Measurements from ENCODE around the gene USP10. TPM values are rescaled to one million over a fixed set of nuclear protein-coding genes. Genes with fewer than 3 reads are reported as not detected.

USP10 gene
- total RNA-seq, 4 donors from 2014 or later = 63.0 to 98.4 (median 70.9) TPM

DNA sequence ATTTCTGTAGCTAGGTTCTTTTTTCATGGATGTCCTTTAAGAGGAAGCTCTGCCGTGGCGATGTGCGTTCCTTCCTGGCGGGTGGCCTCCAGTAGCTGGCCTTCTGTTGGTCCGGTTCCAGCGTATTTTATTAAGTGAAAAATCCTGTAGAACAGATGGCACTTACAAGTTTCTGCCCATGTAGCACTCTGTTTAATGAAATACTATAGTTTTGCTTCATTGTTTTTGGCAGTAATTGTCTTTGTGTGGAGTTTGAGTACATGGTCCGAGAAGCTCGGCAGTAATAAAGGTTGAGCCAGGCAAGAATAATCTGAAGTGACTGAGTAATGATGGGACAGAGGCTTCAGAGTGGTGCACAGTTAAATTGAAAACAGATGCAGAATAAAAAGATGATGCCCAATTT, 20.4 kb downstream of the USP10 start:
- H3K4me3 ChIP-seq (replicated peaks in 1 of 3) = no peak overlapping the region
- no peaks in the 10 kb centered on the region for H3K4me1 ChIP-seq
- no peak for TF ChIP-seq CTCF (IDR thresholded peaks at IDR 0.05)
- no peak for TF ChIP-seq POLR2A (IDR thresholded peaks at IDR 0.05)
- H3K27ac ChIP-seq = no peak overlapping the region
- no peaks in the 10 kb centered on the region for H3K36me3 ChIP-seq
- 73 to 87% methylated on average over 8 of the region's 8 CpGs for WGBS, 2 donors
- no peaks in the 10 kb centered on the region for H3K27me3 ChIP-seq
- DNase-seq = no peak
- H3K9me3 ChIP-seq = no peaks in the 10 kb centered on the region
- intact Hi-C loops (cut with DNase I) = no loop called here

DNA sequence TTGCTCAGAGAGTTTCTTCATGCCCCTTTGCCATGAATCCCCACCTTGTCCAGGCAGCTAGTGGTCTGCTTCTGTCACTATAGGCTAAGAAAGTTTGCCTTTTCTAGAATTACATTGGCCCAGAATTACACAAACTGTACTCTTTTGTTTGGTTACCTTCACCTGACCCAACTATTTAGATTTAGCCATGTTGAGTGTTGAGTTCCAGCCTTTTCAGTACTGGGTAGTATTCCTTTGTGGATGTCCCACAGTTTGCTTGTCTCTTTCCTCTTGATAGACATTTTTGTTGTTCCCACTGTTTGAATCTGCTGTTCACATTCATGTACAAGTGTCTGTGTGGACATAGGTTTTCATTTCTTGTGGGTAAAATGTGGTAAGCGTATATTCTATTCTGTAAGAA, 22.3 kb downstream of the USP10 start:
- no peak for DNase-seq
- Histone ChIP-seq H3K4me1 (peaks cover 3 to 11% of the 10 kb centered on the region in 2 donors), H3K9me3 (no peaks in the 10 kb centered on the region), H3K4me3 (replicated peaks in 1 of 3) (no peak overlapping the region), H3K36me3 (no peaks in the 10 kb centered on the region), H3K27me3 (no peaks in the 10 kb centered on the region), H3K27ac (no peak overlapping the region)
- intact Hi-C loops (cut with DNase I) = no loop called here
- no peak for TF ChIP-seq POLR2A (IDR thresholded peaks at IDR 0.05)
- TF ChIP-seq CTCF (IDR thresholded peaks at IDR 0.05) = no peak
- 96 to 100% methylated on average over 1 of the region's 1 CpG for WGBS, 2 donors

DNA sequence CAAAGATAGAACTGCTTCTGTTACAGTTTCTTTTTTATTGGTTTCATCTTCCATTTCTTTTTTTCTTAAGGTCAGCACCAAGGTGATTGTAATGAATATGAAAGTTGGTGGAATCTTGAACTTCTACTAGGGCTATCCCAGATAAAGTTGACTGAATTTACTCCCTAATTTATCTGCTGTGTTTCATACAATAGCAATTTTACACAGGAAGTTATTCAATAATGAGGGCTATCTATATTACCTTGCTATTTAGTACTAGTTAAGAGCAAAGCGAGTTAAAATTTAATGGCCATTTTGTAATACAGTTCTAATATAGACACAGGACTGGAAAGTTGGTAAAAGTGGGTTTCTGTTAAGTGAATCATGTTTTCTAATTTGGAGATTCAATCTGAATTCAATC, 24.1 kb downstream of the USP10 start:
- no peaks in the 10 kb centered on the region for H3K36me3 ChIP-seq
- H3K27ac ChIP-seq = no peak overlapping the region
- H3K4me1 ChIP-seq = peaks cover 3 to 13% of the 10 kb centered on the region in 2 donors
- no peaks in the 10 kb centered on the region for H3K9me3 ChIP-seq
- intact Hi-C loops (cut with DNase I) = loop anchor here (2.0 kb wide), 1 partner anchor 51 kb away; no protein-coding TSS in a partner anchor
- DNase-seq = no peak
- no peak overlapping the region for H3K4me3 ChIP-seq (replicated peaks in 1 of 3)
- H3K27me3 ChIP-seq = no peaks in the 10 kb centered on the region
- TF ChIP-seq CTCF (IDR thresholded peaks at IDR 0.05) (no peak), POLR2A (IDR thresholded peaks at IDR 0.05) (no peak)
- 95 to 96% methylated on average over 1 of the region's 1 CpG for WGBS, 2 donors

DNA sequence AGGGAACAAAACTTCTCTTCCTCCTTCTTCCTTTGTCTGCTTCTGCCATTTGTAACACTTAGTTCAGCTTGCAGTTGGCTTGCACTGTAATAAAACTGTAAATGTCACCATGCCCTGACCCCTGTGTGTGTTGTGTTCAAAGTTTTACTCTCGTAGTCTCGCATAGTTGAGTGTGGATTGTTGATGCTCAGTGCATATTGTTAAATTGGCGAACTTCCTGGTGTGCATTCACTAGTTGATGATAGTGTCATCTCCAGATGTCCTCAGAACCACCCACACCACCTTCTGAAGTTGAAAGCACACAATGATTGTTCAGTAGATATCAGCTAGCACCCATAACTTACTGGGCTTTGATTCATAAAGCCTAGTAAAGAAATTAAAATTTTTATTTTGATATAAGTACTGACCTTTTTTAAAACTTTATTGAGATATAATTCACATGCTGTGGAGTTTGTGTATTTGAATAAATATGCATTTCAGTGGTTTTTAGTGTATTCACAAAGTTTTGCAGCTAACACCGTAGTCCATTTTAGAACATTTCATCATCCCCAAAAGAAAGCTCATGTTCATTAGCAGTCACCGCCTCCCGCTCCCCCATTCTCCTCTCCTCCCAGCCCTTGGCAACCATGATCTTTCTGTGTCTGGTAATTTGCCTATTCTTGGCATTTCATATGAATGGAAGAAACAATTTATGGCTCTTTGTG, 25.0 kb downstream of the USP10 start:
- Histone ChIP-seq H3K27me3 (no peaks in the 10 kb centered on the region), H3K4me3 (replicated peaks in 1 of 3) (no peak overlapping the region), H3K4me1 (peaks cover 10 to 21% of the 10 kb centered on the region in 2 donors), H3K9me3 (no peaks in the 10 kb centered on the region), H3K27ac (no peak overlapping the region), H3K36me3 (no peaks in the 10 kb centered on the region)
- no peak for TF ChIP-seq POLR2A (IDR thresholded peaks at IDR 0.05)
- TF ChIP-seq CTCF (IDR thresholded peaks at IDR 0.05) = no peak
- 83 to 86% methylated on average over 6 of the region's 6 CpGs for WGBS, 2 donors
- DNase-seq = no peak
- intact Hi-C loops (cut with DNase I) = loop anchor here (2.0 to 5.0 kb wide), 3 partner anchors 52 to 212 kb away; partner anchors contain the start of gene COTL1

DNA sequence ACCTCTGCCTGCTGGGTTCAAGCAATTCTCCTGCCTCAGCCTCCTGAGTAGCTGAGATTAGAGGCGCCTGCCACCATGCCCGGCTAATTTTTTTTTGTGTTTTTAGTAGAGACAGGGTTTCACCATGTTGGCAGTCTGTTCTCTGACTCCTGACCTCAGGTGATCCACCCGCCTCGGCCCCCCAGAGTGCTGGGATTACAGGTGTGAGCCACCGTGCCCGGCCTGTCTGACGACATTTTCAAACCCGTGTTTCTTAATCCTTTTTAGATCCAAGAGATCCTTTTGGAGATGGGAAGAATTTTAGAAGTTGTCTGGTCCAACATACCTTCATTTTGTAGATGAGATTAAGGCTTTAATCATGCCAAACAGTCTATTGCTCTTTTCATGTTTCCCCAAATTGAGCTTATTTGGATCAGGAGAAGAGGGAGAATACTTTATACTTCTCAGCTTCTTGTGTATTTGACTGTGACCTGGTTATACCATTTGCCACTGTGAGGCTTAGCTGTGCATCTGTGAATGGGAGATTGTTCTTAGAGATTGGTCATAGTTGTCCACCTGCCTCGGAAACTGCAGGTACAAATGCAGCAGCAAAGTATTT, 25.8 kb downstream of the USP10 start:
- peaks cover 15 to 25% of the 10 kb centered on the region in 2 donors for H3K4me1 ChIP-seq
- 57 to 69% methylated on average over 9 of the region's 9 CpGs for WGBS, 2 donors

More for the DNA sequence above, 25.8 kb downstream of the USP10 start:
- H3K27ac ChIP-seq = no peak overlapping the region
- no peak for DNase-seq
- no peaks in the 10 kb centered on the region for H3K9me3 ChIP-seq
- no peaks in the 10 kb centered on the region for H3K27me3 ChIP-seq
- H3K36me3 ChIP-seq = no peaks in the 10 kb centered on the region
- TF ChIP-seq POLR2A (IDR thresholded peaks at IDR 0.05) (no peak), CTCF (IDR thresholded peaks at IDR 0.05) (no peak)
- no peak overlapping the region for H3K4me3 ChIP-seq (replicated peaks in 1 of 3)
- intact Hi-C loops (cut with DNase I) = loop anchor here (2.0 to 5.0 kb wide), 3 partner anchors 53 to 213 kb away; partner anchors contain the start of gene COTL1
